Measurements from ENCODE around the gene ANKRD34C.

Gene ANKRD34C

GRCh38 chr15:79283252-79284048 is 928 bp downstream of the ANKRD34C start:
- no peaks in the 10 kb centered on the region; the same call in 1 of the 2 replicates for H3K4me1 ChIP-seq (ENCODE audit: control insufficient read depth, insufficient read depth, low read length)
- peak overlapping the region; percentile 60 for H3K4me3 ChIP-seq (ENCODE audit: low read depth, low read length)
- no peak overlapping the region for H3K27ac ChIP-seq (ENCODE audit: low read depth, low read length)
- H3K36me3 ChIP-seq (ENCODE audit: control insufficient read depth, insufficient read depth, low read length), result no peaks in the 10 kb centered on the region
- no peaks in the 10 kb centered on the region for H3K9me3 ChIP-seq (ENCODE audit: control insufficient read depth, insufficient read depth, low read length)
- peaks cover 79% of the 10 kb centered on the region for H3K27me3 ChIP-seq (ENCODE audit: control insufficient read depth, insufficient read depth, low read length)
- no peak overlapping the region for H3K9ac ChIP-seq (ENCODE audit: low read depth, low read length)

DNA sequence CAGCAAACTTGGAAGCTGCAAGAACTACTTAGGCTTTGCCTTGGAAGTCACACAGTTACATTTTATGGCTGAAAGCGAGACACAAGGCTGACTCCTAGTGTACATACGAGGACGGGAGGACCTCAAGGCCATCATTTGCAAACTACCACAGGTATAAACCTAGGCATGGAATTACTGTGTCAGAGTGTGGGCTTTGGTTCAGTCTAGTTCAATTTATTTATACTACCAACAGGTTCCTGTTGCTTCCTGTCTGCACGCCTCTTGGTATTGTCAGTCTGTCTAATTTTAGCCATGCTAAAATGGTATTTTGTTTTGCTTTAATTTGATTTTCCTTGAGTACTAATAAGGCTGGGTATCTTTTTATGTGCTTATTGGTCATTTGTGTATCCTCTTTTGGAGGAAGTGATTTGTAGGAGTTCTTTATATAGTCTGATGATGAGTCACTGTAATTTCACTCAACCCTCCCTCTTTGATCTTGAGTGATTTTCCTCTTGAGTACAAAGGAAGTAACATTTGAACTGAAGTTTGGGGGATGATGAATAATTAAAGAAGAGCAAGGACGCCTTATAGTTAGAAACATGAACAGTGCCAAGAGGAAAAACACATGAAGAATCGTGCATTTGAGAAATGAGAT is 8.2 kb downstream of the ANKRD34C start:
- H3K27ac ChIP-seq (ENCODE audit: low read depth, low read length), result no peak overlapping the region
- no peak overlapping the region for H3K9ac ChIP-seq (ENCODE audit: low read depth, low read length)
- H3K9me3 ChIP-seq (ENCODE audit: control insufficient read depth, insufficient read depth, low read length), result no peaks in the 10 kb centered on the region
- no peak overlapping the region for H3K4me3 ChIP-seq (ENCODE audit: low read depth, low read length)
- no peaks in the 10 kb centered on the region for H3K36me3 ChIP-seq (ENCODE audit: control insufficient read depth, insufficient read depth, low read length)
- H3K4me1 ChIP-seq (ENCODE audit: control insufficient read depth, insufficient read depth, low read length), result no peaks in the 10 kb centered on the region
- peaks cover 26% of the 10 kb centered on the region for H3K27me3 ChIP-seq (ENCODE audit: control insufficient read depth, insufficient read depth, low read length)

GRCh38 chr15:79292011-79292410 is 9.5 kb downstream of the ANKRD34C start:
- Histone ChIP-seq H3K27me3 (ENCODE audit: control insufficient read depth, insufficient read depth, low read length) (peaks cover 16% of the 10 kb centered on the region), H3K9me3 (ENCODE audit: control insufficient read depth, insufficient read depth, low read length) (no peaks in the 10 kb centered on the region), H3K36me3 (ENCODE audit: control insufficient read depth, insufficient read depth, low read length) (no peaks in the 10 kb centered on the region), H3K4me1 (ENCODE audit: control insufficient read depth, insufficient read depth, low read length) (no peaks in the 10 kb centered on the region), H3K4me3 (ENCODE audit: low read depth, low read length) (no peak overlapping the region), H3K9ac (ENCODE audit: low read depth, low read length) (no peak overlapping the region), H3K27ac (ENCODE audit: low read depth, low read length) (no peak overlapping the region)

DNA sequence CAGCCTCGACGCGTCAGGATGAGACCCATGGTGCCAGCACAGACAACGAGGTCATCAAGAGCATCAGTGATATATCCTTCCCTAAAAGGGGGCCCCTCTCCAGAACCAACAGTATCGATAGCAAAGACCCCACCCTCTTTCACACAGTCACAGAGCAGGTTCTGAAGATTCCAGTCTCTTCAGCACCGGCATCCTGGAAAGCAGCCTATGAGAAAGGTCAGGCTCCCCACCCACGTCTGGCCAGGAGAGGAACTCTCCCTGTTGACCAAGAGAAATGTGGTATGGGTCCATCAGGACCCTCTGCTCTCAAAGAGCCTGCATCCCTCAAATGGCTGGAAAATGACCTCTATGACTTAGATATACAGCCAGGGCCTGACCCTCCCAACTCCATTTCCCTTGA is 11.6 kb downstream of the ANKRD34C start:
- no peak overlapping the region for H3K9ac ChIP-seq (ENCODE audit: low read depth, low read length)
- H3K4me1 ChIP-seq (ENCODE audit: control insufficient read depth, insufficient read depth, low read length), result no peaks in the 10 kb centered on the region
- no peak overlapping the region for H3K4me3 ChIP-seq (ENCODE audit: low read depth, low read length)
- H3K27ac ChIP-seq (ENCODE audit: low read depth, low read length), result no peak overlapping the region
- H3K36me3 ChIP-seq (ENCODE audit: control insufficient read depth, insufficient read depth, low read length), result no peaks in the 10 kb centered on the region
- H3K27me3 ChIP-seq (ENCODE audit: control insufficient read depth, insufficient read depth, low read length), result peaks cover 7% of the 10 kb centered on the region; the same call in 1 of the 2 replicates
- H3K9me3 ChIP-seq (ENCODE audit: control insufficient read depth, insufficient read depth, low read length), result no peaks in the 10 kb centered on the region

GRCh38 chr15:79296583-79296982 is 14.1 kb downstream of the ANKRD34C start:
- Histone ChIP-seq H3K4me1 (ENCODE audit: control insufficient read depth, insufficient read depth, low read length) (no peaks in the 10 kb centered on the region), H3K27ac (ENCODE audit: low read depth, low read length) (no peak overlapping the region), H3K27me3 (ENCODE audit: control insufficient read depth, insufficient read depth, low read length) (peaks cover 14% of the 10 kb centered on the region), H3K9me3 (ENCODE audit: control insufficient read depth, insufficient read depth, low read length) (no peaks in the 10 kb centered on the region), H3K36me3 (ENCODE audit: control insufficient read depth, insufficient read depth, low read length) (no peaks in the 10 kb centered on the region), H3K4me3 (ENCODE audit: low read depth, low read length) (no peak overlapping the region), H3K9ac (ENCODE audit: low read depth, low read length) (no peak overlapping the region)

DNA sequence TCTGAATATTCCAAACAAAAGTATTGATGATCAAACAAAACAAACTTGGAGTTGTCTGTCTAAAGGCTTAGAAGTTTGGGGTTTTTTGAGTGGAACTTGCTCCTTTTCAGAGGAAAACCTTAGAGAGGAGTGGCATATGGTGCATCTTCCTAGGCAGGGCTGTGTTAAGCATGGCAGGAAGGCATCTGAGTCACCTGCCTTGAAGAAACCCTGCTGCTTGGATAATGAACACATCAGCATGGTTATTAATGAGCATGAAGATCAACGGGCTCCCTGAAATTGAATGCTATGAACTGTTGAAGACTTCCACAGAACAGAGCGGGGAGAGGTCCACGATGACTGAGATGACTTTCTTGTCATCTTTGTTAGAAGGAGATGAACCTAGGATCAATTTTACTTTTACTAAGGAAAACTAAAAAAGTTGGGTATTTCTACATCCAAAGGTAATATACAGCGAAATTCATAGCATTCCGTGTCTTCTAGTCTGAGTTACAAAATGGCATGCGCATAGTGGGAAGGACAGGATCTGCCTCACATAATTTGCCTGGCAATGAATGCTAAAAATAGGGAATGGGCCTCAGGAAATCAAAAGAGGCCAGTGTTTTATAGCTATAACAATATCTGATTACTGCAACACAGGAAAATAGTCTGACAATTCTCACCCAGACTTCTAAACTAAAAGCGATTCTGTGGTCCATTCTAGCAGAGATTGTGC is 16.8 kb downstream of the ANKRD34C start:
- H3K27ac ChIP-seq (ENCODE audit: low read depth, low read length), result no peak overlapping the region
- H3K27me3 ChIP-seq (ENCODE audit: control insufficient read depth, insufficient read depth, low read length), result peaks cover 16% of the 10 kb centered on the region
- H3K9me3 ChIP-seq (ENCODE audit: control insufficient read depth, insufficient read depth, low read length), result no peaks in the 10 kb centered on the region
- H3K4me3 ChIP-seq (ENCODE audit: low read depth, low read length), result no peak overlapping the region
- no peaks in the 10 kb centered on the region for H3K36me3 ChIP-seq (ENCODE audit: control insufficient read depth, insufficient read depth, low read length)
- no peak overlapping the region for H3K9ac ChIP-seq (ENCODE audit: low read depth, low read length)
- no peaks in the 10 kb centered on the region for H3K4me1 ChIP-seq (ENCODE audit: control insufficient read depth, insufficient read depth, low read length)

GRCh38 chr15:79299841-79300235 is 17.3 kb downstream of the ANKRD34C start:
- H3K9ac ChIP-seq (ENCODE audit: low read depth, low read length), result no peak overlapping the region
- no peak overlapping the region for H3K4me3 ChIP-seq (ENCODE audit: low read depth, low read length)
- no peaks in the 10 kb centered on the region for H3K4me1 ChIP-seq (ENCODE audit: control insufficient read depth, insufficient read depth, low read length)
- peaks cover 19% of the 10 kb centered on the region for H3K27me3 ChIP-seq (ENCODE audit: control insufficient read depth, insufficient read depth, low read length)
- no peak overlapping the region for H3K27ac ChIP-seq (ENCODE audit: low read depth, low read length)
- no peaks in the 10 kb centered on the region for H3K9me3 ChIP-seq (ENCODE audit: control insufficient read depth, insufficient read depth, low read length)
- no peaks in the 10 kb centered on the region for H3K36me3 ChIP-seq (ENCODE audit: control insufficient read depth, insufficient read depth, low read length)

DNA sequence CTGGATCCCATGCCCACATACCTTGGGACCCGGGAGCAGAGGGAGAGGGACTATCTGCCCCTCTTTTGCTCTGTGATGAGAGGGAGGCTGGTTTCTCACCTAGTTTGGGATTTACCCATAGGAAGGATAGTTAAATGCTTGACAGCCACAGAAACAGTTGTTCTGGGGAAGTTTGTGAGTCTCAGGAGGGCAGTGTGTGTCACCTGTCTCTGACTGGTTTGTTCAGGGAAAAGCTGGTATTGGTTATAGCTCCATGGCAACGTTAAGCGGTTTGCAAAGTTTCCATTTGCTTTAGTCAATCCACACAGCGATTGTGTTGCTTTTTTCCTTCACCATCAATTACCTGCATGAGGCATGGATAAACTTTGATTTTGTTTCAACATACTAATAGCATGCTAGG is 24.7 kb downstream of the ANKRD34C start:
- no peaks in the 10 kb centered on the region for H3K9me3 ChIP-seq (ENCODE audit: control insufficient read depth, insufficient read depth, low read length)
- no peak overlapping the region for H3K4me3 ChIP-seq (ENCODE audit: low read depth, low read length)
- peaks cover 44% of the 10 kb centered on the region for H3K27me3 ChIP-seq (ENCODE audit: control insufficient read depth, insufficient read depth, low read length)
- peaks cover 6% of the 10 kb centered on the region for H3K4me1 ChIP-seq (ENCODE audit: control insufficient read depth, insufficient read depth, low read length)
- H3K36me3 ChIP-seq (ENCODE audit: control insufficient read depth, insufficient read depth, low read length), result no peaks in the 10 kb centered on the region
- H3K27ac ChIP-seq (ENCODE audit: low read depth, low read length), result no peak overlapping the region
- H3K9ac ChIP-seq (ENCODE audit: low read depth, low read length), result no peak overlapping the region

GRCh38 chr15:79308874-79309273 is 26.4 kb downstream of the ANKRD34C start:
- Histone ChIP-seq H3K4me1 (ENCODE audit: control insufficient read depth, insufficient read depth, low read length) (peaks cover 9% of the 10 kb centered on the region), H3K4me3 (ENCODE audit: low read depth, low read length) (no peak overlapping the region), H3K9ac (ENCODE audit: low read depth, low read length) (no peak overlapping the region), H3K9me3 (ENCODE audit: control insufficient read depth, insufficient read depth, low read length) (no peaks in the 10 kb centered on the region), H3K27me3 (ENCODE audit: control insufficient read depth, insufficient read depth, low read length) (peaks cover 44% of the 10 kb centered on the region), H3K36me3 (ENCODE audit: control insufficient read depth, insufficient read depth, low read length) (peaks cover 8% of the 10 kb centered on the region), H3K27ac (ENCODE audit: low read depth, low read length) (no peak overlapping the region)

GRCh38 chr15:79310612-79310984 is 28.1 kb downstream of the ANKRD34C start:
- Histone ChIP-seq H3K36me3 (ENCODE audit: control insufficient read depth, insufficient read depth, low read length) (peaks cover 25% of the 10 kb centered on the region), H3K9me3 (ENCODE audit: control insufficient read depth, insufficient read depth, low read length) (no peaks in the 10 kb centered on the region), H3K4me1 (ENCODE audit: control insufficient read depth, insufficient read depth, low read length) (peaks cover 9% of the 10 kb centered on the region), H3K27ac (ENCODE audit: low read depth, low read length) (no peak overlapping the region), H3K4me3 (ENCODE audit: low read depth, low read length) (peak overlapping the region; percentile 76), H3K27me3 (ENCODE audit: control insufficient read depth, insufficient read depth, low read length) (peaks cover 35% of the 10 kb centered on the region), H3K9ac (ENCODE audit: low read depth, low read length) (no peak overlapping the region)
